ENCODE measurements around the gene TNFSF13.

- TF ChIP-seq, protein P1, sequence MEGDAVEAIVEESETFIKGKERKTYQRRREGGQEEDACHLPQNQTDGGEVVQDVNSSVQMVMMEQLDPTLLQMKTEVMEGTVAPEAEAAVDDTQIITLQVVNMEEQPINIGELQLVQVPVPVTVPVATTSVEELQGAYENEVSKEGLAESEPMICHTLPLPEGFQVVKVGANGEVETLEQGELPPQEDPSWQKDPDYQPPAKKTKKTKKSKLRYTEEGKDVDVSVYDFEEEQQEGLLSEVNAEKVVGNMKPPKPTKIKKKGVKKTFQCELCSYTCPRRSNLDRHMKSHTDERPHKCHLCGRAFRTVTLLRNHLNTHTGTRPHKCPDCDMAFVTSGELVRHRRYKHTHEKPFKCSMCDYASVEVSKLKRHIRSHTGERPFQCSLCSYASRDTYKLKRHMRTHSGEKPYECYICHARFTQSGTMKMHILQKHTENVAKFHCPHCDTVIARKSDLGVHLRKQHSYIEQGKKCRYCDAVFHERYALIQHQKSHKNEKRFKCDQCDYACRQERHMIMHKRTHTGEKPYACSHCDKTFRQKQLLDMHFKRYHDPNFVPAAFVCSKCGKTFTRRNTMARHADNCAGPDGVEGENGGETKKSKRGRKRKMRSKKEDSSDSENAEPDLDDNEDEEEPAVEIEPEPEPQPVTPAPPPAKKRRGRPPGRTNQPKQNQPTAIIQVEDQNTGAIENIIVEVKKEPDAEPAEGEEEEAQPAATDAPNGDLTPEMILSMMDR (IDR thresholded peaks at IDR 0.05): no peak
- no peak for TF ChIP-seq EZH2 (IDR thresholded peaks at IDR 0.05; ENCODE audit: borderline replicate concordance, insufficient read depth, low read depth, low read length, poor library complexity, severe bottlenecking)
Measured at GRCh38 chr17:7575481-7575883, 16.9 kb downstream of the TNFSF13 start.
